Measurements from ENCODE around the gene MYO18A. TPM values are rescaled to one million over a fixed set of nuclear protein-coding genes. Genes with fewer than 3 reads are reported as not detected.

Gene MYO18A
- total RNA-seq, 1 donor from 2014 or later = 79.9 TPM

GRCh38 chr17:29216181-29216580 is 36.0 kb upstream of the MYO18A start:
- H3K9me3 Mint-ChIP-seq (ENCODE audit: unreplicated experiment) = no peaks in the 10 kb centered on the region
- no peak for TF ChIP-seq CTCF (IDR thresholded peaks at IDR 0.05; ENCODE audit: unreplicated experiment)
- peaks cover 7% of the 10 kb centered on the region for H3K4me1 Mint-ChIP-seq (ENCODE audit: unreplicated experiment)
- H3K4me3 Mint-ChIP-seq (ENCODE audit: unreplicated experiment) = no peak overlapping the region
- no peaks in the 10 kb centered on the region for H3K36me3 Mint-ChIP-seq (ENCODE audit: low read depth, unreplicated experiment)
- no peak overlapping the region for H3K27ac Mint-ChIP-seq (ENCODE audit: unreplicated experiment)
- H3K27me3 Mint-ChIP-seq (ENCODE audit: unreplicated experiment) = peaks cover 2% of the 10 kb centered on the region
- DNase-seq (ENCODE audit: low spot score) = no peak

GRCh38 chr17:29215717-29216116 is 35.5 kb upstream of the MYO18A start:
- Mint-ChIP-seq H3K27me3 (ENCODE audit: unreplicated experiment) (peaks cover 2% of the 10 kb centered on the region), H3K4me1 (ENCODE audit: unreplicated experiment) (peaks cover 7% of the 10 kb centered on the region), H3K27ac (ENCODE audit: unreplicated experiment) (no peak overlapping the region), H3K36me3 (ENCODE audit: low read depth, unreplicated experiment) (no peaks in the 10 kb centered on the region), H3K4me3 (ENCODE audit: unreplicated experiment) (no peak overlapping the region), H3K9me3 (ENCODE audit: unreplicated experiment) (no peaks in the 10 kb centered on the region)
- TF ChIP-seq CTCF (IDR thresholded peaks at IDR 0.05; ENCODE audit: unreplicated experiment) = no peak
- DNase-seq (ENCODE audit: low spot score) = no peak

GRCh38 chr17:29215174-29215573 is 35.0 kb upstream of the MYO18A start:
- no peak for TF ChIP-seq CTCF (IDR thresholded peaks at IDR 0.05; ENCODE audit: unreplicated experiment)
- Mint-ChIP-seq H3K4me1 (ENCODE audit: unreplicated experiment) (peaks cover 7% of the 10 kb centered on the region), H3K27me3 (ENCODE audit: unreplicated experiment) (peaks cover 2% of the 10 kb centered on the region), H3K27ac (ENCODE audit: unreplicated experiment) (no peak overlapping the region), H3K36me3 (ENCODE audit: low read depth, unreplicated experiment) (no peaks in the 10 kb centered on the region), H3K4me3 (ENCODE audit: unreplicated experiment) (no peak overlapping the region), H3K9me3 (ENCODE audit: unreplicated experiment) (no peaks in the 10 kb centered on the region)
- no peak for DNase-seq (ENCODE audit: low spot score)

- H3K27ac Mint-ChIP-seq (ENCODE audit: unreplicated experiment) = no peak overlapping the region
- H3K9me3 Mint-ChIP-seq (ENCODE audit: unreplicated experiment) = no peaks in the 10 kb centered on the region
- H3K4me1 Mint-ChIP-seq (ENCODE audit: unreplicated experiment) = peaks cover 7% of the 10 kb centered on the region
- TF ChIP-seq CTCF (IDR thresholded peaks at IDR 0.05; ENCODE audit: unreplicated experiment) = no peak
- H3K4me3 Mint-ChIP-seq (ENCODE audit: unreplicated experiment) = no peak overlapping the region
- peaks cover 2% of the 10 kb centered on the region for H3K27me3 Mint-ChIP-seq (ENCODE audit: unreplicated experiment)
- DNase-seq (ENCODE audit: low spot score) = no peak
- H3K36me3 Mint-ChIP-seq (ENCODE audit: low read depth, unreplicated experiment) = no peaks in the 10 kb centered on the region
These were observed 34.3 kb upstream of the MYO18A start for GRCh38 chr17:29214215-29215146.

- Mint-ChIP-seq H3K27ac (ENCODE audit: unreplicated experiment) (no peak overlapping the region), H3K36me3 (ENCODE audit: low read depth, unreplicated experiment) (no peaks in the 10 kb centered on the region), H3K27me3 (ENCODE audit: unreplicated experiment) (peaks cover 4% of the 10 kb centered on the region), H3K4me1 (ENCODE audit: unreplicated experiment) (peaks cover 7% of the 10 kb centered on the region), H3K4me3 (ENCODE audit: unreplicated experiment) (no peak overlapping the region), H3K9me3 (ENCODE audit: unreplicated experiment) (no peaks in the 10 kb centered on the region)
- no peak for TF ChIP-seq CTCF (IDR thresholded peaks at IDR 0.05; ENCODE audit: unreplicated experiment)
- no peak for DNase-seq (ENCODE audit: low spot score)
These were observed 32.5 kb upstream of the MYO18A start for GRCh38 chr17:29212681-29213121.
